ENCODE measurements around the gene NF2. TPM values are rescaled to one million over a fixed set of nuclear protein-coding genes. Genes with fewer than 3 reads are reported as not detected.
"Not testable (repeated sequence)": the region's sequence is repeated elsewhere in the genome, so short reads cannot be mapped to it uniquely, and the experiment has no call there.

Gene NF2
- polyA plus RNA-seq, 1 donor = 32.3 TPM

DNA sequence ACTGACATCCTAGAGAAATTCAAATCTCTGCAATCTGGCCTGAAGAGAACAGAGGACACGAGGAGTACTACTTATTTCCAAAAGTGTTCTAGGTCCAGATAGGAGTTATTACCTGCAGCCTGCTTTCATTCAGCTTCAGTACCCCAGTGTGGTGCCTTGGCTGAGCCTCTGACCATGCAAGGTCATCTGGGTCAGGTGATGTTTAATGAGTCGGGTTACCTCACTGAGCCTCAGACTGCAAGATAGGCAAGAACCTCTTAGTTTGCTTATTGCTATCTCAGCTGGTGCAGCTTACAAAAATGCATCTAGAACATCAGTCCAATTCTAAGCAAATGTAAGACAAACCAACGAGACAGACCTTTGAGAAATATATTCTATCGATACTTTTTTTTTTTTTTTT lies 9.5 kb upstream of the NF2 start:
- DNase-seq = no peak

GRCh38 chr22:29594447-29594846 lies 9.0 kb upstream of the NF2 start:
- not testable (repeated sequence) for DNase-seq

GRCh38 chr22:29596408-29596807 lies 7.0 kb upstream of the NF2 start:
- no peak for DNase-seq

DNA sequence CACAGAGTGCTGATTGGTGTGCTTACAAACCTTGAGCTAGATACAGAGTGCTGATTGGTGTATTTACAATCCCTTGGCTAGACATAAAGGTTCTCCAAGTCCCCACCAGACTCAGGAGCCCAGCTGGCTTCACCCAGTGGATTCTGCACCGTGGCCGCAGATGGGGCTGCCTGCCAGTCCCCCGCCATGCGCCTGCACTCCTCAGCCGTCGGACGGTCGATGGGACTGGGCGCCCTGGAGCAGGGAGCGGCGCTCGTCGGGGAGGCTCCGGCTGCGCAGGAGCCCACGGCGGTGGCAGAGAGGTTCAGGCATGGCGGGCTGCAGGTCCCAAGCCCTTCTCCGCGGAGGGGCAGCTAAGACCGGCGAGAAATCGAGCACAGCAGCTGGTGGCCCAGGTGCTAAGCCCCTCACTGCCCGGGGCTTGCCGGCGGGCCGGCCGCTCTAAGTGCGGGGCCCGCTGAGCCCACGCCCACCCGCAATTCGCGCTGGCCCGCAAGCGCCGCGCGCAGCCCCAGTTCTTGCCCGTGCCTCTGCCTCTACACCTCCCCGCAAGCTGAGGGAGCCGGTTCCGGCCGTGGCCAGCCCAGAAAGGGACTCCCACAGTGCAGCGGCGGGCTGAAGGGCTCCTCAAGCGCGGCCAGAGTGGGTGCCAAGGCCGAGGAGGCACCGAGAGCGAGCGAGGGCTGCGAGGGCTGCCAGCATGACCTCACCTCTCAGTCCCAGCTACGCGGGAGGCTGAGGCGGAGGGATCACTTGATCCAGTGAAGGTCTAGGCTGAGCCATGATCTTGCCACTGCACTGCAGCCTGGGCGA lies 5.4 kb upstream of the NF2 start:
- DNase-seq = not testable (repeated sequence)

DNA sequence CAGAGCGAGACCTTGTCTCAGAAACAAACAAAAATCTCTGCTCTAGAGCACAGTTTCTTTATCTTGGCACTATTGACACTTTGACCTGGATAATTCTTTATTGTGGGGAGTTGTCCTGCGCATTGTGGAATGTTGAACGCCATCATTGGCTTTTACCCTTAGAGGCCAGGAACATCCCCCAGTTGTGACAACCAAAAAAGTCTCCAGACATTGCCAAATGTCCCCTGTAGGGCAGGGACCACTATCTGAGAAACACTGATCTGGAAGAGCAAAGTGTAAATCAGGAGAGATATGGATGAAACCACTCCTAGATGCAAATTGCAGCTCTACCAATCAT lies 4.8 kb upstream of the NF2 start:
- no peak for DNase-seq

GRCh38 chr22:29604076-29604360 lies 585 bp downstream of the NF2 start:
- DNase-seq = no peak

DNA sequence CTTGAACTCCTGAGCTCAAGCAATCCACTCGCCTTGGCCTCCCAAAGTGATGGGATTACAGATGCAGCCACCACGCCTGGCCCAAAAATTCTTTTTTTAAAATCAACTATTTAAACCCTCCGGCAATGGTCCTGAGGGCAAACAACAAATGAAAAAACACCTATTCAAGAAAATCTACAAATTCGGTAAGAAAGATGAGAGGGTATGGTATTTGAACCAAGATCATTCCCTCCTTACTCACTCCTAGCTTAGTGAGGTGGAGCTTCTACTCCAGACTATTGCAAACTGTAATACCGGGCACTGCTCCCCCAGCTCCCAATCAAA lies 2.1 kb downstream of the NF2 start:
- no peak for DNase-seq

- DNase-seq = no peak
Measured at GRCh38 chr22:29606320-29606719, 2.9 kb downstream of the NF2 start.

DNA sequence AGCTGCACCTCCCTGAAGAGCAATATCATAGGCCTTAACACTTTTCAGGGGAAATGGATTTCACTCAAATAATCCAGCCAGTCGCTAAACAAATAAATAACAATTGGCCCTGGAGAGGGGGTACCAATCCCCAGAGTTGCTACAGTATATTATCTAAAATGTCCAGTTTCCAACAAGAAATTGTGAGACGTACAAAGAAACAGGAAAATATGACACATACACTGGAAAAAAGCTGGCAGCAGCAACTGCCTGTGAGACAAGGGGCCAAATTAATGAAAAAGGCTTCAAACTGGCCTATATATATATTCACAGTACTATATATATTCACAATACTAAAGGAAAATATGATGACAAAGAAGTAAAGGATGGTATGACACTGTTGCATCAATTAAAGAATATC lies 4.0 kb downstream of the NF2 start:
- DNase-seq = no peak

- DNase-seq = no peak
Measured at GRCh38 chr22:29609139-29609538, 5.7 kb downstream of the NF2 start.

- DNase-seq = no peak
Measured at GRCh38 chr22:29610780-29611179, 7.3 kb downstream of the NF2 start.

DNA sequence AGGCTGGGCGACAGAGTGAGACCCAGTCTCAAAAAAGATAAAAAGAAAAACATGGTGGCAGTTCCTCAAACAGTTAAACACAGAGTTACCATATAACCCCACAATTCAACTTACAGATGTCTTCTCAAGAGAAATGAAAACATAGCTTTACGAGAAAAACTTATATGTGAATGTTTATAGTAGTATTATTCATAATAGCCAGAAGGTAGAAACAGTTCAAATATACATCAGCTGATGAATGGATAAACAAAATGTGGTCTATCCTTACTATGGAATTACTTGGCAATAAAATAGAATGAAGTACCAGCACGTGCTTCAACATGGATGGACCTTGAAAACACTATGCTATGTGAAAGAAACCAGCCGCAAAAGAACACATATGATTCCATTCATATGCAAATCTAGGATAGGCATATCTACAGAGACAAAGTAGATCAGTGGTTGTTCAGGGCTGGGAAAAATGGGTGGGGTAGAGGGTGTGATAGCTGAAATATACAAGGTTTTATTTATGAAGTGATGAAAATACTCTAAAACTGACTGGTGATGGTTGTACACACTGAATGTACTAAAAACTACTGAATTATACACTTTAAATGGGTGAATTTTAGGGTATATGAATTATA lies 12.4 kb downstream of the NF2 start:
- DNase-seq = no peak

- DNase-seq = peak; percentile 55
Measured at GRCh38 chr22:29617922-29618629, 14.6 kb downstream of the NF2 start.

DNA sequence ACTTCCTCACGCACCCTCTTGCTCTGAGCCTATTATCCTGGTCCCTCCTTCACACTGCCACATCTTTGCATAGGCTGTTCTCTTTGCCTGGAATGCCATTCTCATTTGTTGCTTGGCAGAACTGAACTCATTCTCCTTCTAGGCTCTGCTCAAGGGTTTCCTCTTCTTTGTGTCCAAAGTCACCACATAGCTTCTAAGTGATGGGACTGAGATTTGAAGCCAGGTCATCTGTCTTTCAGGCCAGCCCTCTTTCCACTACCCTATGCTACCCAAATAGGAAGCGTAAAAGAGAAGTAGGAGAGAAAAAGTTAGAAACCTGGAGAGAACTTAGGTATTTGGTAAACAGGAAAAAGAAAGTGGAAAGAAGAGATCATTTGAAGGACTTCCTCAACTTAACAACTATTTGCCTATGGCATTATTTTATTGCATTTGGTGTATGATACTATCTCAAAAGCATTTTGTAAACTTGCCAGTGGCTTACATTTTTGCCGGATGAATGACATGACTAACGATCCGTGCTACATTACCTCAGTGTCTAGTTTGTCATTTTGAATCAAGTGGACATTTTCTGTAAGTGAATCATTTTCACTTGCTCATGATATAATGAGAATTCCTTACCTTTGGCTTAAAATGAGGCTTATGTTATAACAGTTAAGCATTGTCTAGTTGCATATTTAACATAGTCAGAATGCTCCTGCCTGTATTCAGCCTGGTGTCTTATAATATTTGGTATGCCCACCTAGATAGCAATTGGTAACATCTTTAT lies 18.5 kb downstream of the NF2 start:
- no peak for DNase-seq

DNA sequence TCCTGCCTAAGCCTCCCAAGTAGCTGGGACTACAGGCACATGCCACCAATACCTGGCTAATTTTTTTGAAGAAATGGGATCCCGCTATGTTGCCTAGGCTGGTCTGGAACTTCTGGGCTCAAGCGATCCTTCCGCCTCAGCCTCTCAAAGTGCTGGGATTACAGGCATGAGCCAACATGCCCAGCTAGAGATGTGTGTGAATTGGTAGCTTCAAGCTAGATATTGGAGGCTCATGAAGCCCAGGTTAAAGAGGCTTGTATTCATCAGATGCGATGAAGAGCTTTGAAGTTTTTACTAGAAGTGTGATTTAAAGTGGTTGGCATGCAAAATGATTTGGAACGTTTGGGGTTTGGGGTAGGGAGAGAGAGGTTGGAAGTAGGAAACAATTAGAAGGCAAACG lies 19.6 kb downstream of the NF2 start:
- DNase-seq = no peak

DNA sequence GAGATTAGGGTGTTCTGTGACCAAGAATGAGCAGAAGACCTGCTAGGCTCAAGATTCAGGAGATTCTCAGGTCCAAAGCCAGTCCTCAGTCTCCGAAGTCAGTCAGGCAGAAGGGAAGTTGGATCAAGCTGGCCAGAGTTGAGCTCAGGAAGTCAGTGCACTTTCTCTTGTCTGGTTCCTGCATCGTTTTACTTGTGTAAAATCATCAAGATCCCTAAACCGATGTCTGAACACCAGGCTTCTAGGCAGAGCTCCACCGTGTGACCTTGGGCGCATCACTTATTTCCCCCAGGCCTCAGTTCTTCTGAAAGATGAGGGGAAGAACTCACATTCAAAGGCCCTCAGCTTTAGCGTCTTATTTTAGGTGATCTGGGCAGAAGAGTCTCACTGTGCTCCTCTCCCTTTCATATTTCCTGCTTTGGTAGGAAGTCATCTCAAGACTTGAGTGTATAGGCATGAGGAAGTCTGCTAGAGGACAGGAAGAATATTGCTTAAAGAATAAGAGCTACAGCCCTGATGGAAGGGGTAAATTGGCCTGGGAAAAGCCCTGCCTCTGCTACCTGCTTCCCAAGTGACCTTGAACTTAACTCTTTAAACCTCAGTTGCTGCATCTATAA lies 20.2 kb downstream of the NF2 start:
- no peak for DNase-seq

DNA sequence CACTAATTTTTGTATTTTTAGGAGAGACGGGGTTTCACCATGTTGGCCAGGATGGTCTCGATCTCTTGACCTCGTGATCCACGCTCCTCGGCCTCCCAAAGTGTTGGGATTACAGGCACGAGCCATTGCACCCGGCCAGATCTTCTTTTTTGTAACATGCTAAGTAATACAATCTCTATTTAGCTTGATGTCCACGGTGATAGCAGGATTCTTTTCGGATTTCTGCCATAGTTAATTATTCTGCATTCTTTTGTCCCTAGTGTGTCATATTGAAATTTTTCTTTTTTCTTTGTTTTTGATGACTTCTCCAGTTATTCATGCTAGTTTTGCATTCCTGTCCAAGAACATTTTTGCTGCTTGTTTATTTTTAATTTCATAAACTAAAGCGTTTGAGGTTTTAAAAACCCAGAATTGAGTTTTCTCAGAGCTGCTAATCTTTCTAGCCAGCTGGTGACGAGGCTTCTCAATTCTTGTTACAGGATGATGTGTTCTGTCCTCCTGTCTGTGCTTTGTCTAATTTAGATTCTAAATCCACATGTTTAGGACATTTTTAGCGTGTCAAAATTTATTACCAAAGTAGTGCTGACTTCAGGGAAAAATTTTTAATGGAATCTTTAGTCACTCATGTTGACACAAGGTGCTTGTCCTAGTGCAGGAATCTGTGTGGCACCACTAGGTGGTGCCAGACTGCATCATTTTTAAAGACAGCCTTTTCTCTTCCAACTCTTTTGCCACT lies 21.8 kb downstream of the NF2 start:
- peak; percentile 67 for DNase-seq

GRCh38 chr22:29626497-29627195 lies 23.2 kb downstream of the NF2 start:
- no peak for DNase-seq

GRCh38 chr22:29627196-29627535 lies 23.7 kb downstream of the NF2 start:
- no peak for DNase-seq

DNA sequence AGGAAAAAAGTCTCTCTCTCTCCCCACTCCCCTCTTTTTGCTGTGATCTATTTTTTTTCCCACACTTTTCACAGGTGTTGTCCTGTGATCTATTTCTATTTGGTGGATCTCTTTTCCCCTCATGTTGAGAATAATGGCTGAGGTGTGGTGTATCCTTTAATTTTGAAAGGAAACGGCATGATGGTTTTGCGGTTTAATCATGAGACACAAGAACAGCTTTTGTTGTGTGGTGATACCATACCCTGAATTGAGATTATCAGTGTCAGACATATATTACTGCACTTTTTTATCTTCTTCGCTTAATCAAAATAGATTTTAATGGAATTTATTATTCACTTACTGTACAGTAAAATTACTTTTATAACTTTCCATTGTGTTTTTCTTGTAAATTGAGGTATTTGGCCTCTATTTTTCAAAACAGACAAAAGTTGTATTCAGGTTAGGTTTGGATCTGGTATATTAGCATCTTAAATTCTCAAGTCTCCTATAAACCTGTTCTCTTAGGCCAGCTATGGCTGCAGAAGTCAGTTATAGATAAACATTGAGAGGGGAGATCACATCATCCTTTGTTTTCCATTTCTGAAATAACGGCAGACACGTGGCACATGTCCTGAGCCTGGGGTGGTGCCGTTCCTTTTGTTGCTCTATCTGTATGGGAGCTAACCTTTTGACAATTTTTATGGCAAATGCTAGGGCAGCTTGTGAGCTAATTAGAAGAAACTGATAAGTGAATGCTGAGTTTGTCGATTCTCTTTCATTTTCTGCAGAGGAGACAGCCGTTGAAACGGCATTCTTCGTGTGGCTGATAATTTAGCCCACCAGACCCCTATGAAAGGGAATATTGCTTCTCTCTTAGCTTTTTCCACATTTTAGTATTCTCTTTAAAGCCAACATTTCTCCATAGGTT lies 25.8 kb downstream of the NF2 start:
- DNase-seq = no peak
